ENCODE measurements around the gene ZNF611. TPM values are rescaled to one million over a fixed set of nuclear protein-coding genes. Genes with fewer than 3 reads are reported as not detected.

The ZNF611 gene
- 14.6 and 15.7 TPM in 2 replicates for total RNA-seq

GRCh38 chr19:52734893-52735661, at the start of gene ZNF611:
Gene ZNF611, minus strand, starts transcription at chr19:52735044. Its CDS starts 19,150 bp downstream, at chr19:52715894.

Other genes starting within 250 kb of the ZNF611 start
- 23.9 and 24.8 TPM in 2 replicates for gene ZNF808, start 207.4 kb downstream of the ZNF611 start, total RNA-seq
- 15.6 and 15.7 TPM in 2 replicates for gene ZNF701, start 164.8 kb downstream of the ZNF611 start, total RNA-seq
- gene ZNF83, start 96.7 kb downstream of the ZNF611 start, total RNA-seq: 51.9 and 54.2 TPM in 2 replicates
- gene ZNF600, start 51.7 kb upstream of the ZNF611 start, total RNA-seq: 2.6 and 2.9 TPM in 2 replicates
- gene ZNF28, start 86.6 kb upstream of the ZNF611 start, total RNA-seq: 14.7 and 19.8 TPM in 2 replicates
- 17.7 and 23.3 TPM in 2 replicates for gene ZNF468, start 122.6 kb upstream of the ZNF611 start, total RNA-seq
- 11.3 and 16.3 TPM in 2 replicates for gene ZNF320, start 162.6 kb upstream of the ZNF611 start, total RNA-seq
- gene ZNF888, start 188.4 kb upstream of the ZNF611 start, total RNA-seq: 3.3 and 4.8 TPM in 2 replicates
- 8.0 and 8.5 TPM in 2 replicates for gene ZNF816, start 227.8 kb upstream of the ZNF611 start, total RNA-seq

Data from smooth muscle cell of the pulmonary artery (primary cell).